ENCODE data around the gene EEF2K.
"Not testable (repeated sequence)": the region's sequence is repeated elsewhere in the genome, so short reads cannot be mapped to it uniquely, and the experiment has no call there.

The EEF2K gene

DNA sequence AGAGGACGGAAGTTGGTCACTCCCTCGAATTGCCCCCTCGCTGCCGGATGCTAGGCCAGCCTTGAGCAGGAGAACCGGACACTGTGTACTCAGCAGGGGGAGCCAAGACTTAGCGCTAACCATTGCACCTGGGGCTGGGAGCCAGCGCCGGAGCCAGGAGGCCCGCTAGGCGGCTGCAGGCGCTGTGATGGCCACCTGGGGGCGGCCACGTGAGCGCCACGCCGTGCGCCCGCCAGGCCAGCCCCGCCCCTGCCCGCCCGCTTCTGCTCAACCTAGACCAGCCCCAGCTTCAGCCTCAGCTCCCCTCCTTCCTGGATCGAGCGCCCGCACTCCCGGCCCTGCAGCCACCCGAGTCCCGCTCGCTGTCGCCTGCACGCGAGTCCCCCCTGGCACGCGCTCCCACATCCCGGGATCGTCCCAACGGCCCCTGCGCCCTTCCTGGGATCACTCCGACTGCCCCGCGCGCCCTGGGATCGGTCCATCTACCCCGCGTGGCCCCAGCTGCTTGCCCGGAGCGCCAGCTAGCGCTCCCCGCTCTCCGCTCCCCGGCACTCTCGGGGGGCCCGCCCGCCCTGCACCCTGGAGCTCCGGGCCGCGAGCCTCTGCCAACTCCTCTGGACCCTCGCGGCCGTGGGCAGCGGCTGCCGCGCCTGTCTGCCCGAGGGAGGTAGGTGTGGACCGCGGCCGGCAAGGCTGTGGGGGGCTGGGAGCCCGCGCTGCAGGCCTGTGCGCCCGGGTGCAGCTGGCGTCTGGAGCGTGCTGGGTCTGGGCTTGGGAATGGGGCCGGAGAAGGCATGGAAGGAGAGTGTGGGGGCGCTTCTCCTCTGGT is at the start of gene EEF2K:
EEF2K (plus strand) TSS at position 266 of the 829 bp plus-strand sequence. CDS start 19,452 bp downstream, outside the sequence.
- peak; percentile 80 to 86 for DNase-seq

DNA sequence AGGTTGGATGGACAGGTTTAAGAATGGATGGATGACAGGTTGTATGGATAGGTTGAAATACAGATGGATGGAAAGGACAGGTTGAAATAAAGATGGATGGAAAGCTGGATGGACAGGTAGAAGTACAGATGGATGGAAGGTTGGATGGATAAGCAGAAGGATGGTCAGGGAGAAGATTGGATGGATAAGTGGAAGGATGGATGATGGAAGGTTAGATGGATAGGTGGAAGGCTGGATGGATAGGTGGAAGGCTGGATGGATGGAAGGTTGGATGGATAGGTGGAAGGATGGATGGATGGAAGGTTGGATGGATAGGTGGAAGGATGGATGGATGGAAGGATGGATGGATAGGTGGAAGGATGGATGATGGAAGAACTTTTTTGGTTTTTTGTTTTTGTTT is 44.7 kb upstream of the EEF2K start:
- DNase-seq = no peak

DNA sequence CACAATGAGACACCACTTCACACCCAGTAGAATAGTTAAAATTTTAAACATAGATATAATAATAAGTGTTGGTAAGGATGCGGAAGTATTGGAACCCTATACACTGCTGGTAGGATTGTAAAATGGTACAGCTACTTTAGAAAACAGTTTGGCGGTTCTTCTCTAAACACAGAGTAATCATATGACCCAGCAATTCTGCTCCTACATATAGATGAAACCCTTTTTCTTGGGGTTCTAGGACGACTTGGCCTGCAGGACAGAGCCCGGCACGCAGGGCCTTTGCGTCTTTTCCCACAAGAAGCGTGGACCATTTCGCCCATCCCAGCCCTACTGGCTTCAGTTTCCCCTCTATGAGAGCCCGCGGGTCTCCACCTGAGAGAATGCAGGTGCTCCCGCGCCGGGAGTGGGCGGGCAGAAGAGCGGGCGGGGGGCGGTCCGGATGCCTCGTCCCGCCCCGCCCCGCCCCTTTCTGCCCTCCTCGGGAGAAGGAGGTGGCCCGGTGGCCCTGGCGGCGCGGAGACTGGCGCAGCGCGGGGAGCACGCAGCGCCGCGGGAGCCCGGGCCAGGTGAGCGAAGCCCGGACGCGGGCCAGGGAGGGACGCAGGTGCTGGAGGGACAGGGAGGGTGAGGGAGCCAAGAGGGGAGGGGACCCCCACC is 44.0 kb upstream of the EEF2K start, which contains the start of gene SDR42E2:
SDR42E2 (plus strand) TSS at position 508 of the 657 bp plus-strand sequence. CDS start 3,077 bp downstream, outside the sequence.
- DNase-seq = peak; percentile 23 to 54

DNA sequence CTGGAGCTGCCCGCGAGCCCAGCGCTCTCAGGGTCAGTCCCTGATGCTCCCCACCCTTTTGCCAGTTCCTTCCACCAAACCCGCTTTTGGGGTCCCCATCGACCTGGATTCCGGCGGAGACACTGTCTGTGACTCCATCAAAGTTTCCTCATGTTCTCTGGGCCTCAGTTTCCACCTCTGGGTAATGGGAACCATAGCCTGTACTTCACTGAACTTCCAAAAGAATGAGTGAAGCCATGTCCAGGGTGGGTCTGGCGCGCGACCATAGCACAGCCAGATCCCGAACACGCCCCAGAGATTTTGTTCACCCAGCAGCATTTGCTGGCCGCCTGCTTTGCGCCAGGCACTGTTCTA is 43.4 kb upstream of the EEF2K start:
- no peak for DNase-seq

DNA sequence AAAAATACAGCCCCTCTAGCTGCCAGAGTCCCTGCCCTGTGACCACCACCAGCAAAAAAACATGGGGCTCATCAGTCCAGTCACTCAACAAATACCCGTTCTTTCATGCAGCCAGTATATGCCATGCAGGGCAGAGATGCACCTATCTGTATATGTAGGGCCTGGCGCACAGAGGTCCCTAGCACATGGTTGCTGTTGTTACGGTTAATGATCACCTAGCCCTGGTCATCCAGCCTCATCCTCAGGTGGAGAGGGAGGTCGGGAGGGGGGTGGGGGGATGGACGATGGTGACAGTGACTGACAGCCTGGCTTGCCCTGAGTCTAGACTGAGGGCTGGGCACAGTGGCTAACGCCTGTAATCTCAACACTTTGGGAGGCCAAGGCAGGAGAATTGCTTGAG is 42.3 kb upstream of the EEF2K start:
- DNase-seq = no peak

DNA sequence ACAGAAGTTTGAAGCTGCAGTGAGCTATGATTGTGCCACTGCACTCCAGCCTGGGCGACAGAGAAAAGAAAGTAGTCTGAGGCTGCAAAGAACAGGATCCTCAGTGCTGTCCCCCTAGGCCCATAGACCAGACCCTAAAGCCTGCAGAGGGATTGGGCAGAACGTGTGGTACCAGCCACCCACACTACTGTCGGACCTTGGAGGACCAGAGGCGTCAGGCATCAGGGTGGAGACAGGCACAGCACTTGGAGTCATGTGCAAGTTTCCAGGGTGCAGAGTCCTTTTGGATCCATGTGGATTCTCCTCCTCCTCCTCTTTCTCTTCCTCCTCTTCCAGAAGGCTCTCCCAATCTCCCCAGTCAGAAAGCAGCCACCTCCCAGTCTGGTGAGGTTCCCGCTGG is 41.6 kb upstream of the EEF2K start:
- DNase-seq = no peak

DNA sequence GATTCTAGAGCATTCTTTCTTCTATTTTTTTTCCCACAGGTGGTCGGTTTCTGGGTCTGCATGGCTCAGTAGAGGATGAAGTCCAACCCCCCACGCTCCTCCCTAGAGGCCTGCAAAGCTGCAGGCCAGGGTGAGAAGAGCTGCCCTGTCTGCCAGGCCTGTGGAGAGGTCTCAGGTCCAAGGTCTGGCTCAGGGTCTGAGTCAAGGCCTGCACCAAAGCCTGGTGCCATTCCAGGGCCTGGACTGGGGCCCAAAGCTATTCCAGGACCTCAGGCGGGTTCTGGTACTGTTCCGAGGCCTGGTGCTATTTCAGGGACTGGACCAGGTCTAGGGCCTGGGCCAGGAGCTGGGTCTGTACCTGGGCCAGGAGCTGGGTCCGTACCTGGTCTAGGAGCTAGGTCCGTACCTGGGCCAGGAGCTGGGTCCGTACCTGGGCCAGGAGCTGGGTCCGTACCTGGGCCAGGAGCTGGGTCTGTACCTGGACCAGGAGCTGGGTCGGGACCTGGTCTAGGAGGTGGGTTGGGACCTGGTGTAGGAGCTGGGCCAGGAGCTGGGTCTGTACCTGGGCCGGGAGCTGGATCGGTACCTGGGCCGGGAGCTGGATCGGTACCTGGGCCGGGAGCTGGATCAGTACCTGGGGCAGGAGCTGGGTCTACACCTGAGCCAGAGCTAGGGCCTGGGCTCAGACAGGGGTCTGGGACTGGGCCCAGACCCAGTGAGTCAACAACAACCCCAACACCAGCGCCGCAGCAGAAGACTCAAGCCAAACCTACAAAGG is 40.4 kb upstream of the EEF2K start:
- DNase-seq = no peak

DNA sequence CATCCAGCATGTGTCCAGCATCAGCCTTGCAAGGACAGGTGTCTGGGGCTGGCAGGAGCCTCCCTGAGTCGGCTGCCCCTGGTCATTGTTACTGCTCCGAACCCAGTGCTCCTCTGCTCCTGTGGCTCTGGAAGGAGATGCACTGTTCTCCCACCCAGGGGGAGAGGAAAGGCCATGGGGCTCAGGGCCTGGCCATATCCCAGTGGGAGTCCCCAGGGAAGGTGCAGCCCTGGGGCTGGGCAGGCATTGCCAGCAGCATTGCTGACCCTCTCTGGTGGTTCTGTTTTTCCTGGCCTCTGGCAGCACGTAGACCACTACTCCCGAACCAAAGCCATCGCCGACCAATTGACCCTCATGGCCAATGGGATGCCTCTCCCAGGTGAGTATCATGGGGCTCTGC is 34.1 kb upstream of the EEF2K start:
- DNase-seq = no peak

DNA sequence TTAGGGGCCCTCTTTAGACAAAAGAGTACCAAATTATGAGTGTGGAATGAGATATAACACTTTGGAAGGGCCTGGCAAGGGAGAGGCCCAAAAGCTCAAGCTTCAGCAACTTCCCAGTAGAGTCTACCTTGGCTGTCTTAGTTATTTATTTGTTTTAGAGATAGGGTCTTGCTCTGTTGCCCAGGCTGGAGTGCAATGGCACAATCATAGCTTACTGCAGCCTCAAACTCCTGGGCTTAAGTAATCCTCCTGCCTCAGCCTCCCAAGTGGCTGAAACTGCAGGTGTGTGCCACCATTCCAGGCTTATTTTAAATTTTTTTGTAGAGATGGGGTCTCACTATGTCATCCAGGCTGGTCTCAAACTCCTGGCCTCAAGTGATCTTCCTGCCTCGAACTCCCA is 33.4 kb upstream of the EEF2K start:
- not testable (repeated sequence) for DNase-seq

DNA sequence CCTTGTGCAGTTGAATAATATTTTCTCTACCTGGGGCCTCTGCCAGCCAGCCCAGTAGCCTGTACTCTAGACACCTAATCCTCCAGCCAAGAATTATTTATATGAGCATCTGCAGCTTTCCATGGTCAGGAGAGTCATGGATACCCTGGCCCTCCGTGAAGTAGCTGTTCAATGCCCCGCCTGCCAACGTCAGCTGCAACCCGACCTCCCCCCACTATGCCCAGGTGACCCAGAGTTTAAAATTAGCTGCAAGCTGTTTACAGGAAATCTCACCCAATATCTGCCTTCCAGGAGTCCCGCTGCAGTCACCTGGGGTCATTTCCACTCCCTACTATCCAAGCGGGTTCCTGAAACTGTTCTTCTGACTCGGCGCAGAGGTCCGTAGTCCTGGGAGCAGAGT is 31.4 kb upstream of the EEF2K start:
- no peak for DNase-seq

DNA sequence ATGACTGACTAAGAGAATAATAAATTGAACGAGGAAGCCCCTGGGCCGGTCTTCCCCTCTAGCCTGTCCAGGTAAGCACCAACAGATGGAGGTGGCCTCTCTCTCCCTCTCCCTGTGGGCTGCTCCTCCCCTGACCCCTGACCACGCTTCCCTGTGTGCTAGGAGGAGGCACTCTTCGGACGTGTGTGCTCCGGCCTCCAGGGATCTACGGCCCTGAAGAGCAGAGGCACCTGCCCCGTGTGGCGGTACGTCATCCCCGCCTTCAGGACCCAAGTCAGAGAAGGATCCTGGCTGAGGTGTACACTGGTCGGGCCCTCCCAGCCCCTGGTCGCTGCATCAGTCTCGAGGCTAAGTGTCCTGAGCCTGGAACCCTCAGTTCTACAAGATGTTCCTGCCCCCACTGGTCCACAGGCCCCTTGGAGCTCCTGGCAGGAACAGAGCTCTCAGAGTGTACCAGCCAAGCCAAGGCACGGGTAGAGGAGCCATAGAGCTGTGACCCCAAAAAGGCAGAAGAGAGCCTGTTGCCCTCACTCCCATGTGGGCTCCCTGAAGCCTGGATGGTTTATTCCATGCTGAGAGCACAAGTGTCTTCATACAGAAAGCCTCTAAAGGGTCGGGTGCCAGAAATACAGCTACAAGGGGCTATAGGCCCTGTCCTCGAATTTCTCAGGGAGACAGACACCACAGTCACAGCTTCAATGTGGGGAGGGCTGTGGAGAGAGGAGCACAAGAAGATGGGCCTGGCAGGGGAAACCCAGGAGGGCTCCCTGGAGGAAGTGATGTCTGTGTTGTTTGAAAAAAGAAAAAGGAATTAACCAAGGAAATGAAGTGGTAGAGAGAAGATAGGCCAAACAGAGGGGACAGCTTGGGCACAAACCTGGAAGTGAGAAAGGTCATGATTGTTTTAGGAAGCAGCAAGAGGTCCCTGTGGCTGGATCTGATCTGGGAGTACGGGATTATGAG is 27.8 kb upstream of the EEF2K start:
- DNase-seq = no peak

DNA sequence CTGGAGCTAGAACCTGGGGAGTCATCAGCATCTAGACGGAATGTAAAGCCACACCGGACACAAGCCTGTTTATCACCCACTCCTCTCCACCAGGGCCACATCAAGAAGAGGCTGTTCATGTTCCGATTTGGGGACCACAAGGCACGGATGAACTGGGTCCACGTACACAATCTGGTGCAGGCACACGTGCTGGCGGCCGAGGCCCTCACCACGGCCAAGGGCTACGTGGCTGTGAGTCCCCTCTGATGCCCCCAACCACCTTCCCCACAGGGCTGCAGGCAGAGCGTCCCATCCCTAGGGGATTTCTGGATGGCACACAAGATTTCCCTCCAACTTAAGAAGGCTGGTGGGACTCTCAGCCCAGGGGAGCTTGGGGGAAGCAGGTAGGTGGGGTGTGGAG is 24.7 kb upstream of the EEF2K start:
- no peak for DNase-seq

DNA sequence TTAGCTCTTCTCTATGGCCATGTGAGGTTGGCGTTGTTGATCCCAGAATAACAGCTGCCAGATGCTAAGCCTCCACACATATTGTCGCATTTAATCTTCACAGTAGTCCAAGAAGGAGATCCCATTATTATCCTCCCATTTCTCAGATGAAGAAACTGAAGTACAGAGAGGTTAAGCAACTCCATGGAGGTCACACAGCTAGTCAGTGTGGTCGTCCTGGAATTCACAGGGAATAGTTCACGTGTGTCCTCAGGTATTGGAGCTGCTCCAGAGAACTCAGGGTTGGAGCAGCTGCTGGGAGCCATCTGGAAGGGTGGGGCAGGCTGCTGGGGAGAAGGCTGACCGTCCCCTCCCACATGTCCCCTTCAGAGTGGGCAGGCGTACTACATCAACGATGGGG is 24.2 kb upstream of the EEF2K start:
- no peak for DNase-seq

DNA sequence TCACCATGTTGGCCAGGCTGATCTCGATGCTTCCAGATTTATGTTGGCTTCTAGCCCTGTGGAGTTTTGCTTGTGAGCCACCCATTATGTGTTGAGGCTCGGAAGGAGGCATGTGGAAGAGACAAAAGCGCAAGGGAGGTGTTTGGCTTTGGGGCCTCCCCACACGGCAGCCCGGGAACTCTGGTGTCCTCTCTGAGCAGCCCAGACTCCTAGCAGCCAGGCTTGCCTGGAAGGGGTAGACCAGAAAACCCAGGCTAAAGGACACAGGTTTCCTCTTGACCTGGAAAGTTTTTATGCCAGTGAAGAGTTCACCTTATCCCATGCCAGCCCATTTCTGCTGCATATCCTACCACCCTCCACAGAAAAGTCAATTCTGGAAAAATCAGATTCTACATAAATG is 22.7 kb upstream of the EEF2K start:
- DNase-seq = no peak

DNA sequence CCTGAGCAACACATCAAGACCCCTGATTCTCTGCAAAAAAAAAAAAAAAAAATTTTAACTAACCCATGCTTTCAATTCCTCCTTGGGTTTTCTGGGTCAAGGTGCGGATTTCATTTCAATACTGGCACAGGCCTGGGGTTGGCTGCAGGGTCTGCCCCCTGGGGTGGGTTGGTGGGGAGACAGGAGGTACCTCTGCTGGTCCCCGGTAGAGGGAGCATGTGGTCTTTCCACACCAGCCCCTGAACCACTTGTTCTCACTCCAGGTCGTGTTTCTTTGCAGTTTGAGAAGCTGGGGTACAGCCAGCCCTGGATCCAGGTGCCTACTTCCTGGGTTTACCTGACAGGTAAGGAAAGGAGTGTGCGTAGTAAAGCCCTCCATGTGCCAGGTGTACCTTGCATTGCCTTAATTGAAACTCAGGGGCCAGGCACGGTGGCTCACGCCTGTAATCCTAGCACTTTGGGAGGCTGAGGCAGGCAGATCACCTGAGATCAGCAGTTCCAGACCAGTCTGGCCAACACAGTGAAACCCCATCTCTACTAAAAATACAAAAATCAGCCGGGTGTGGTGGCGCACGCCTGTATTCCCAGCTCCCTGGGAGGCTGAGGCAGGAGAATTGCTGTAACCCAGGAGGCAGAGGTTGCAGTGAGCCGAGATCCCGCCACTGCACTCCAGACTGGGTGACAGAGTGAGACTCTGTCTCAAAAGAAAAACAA is 22.0 kb upstream of the EEF2K start:
- DNase-seq = peak; percentile 13 to 21

DNA sequence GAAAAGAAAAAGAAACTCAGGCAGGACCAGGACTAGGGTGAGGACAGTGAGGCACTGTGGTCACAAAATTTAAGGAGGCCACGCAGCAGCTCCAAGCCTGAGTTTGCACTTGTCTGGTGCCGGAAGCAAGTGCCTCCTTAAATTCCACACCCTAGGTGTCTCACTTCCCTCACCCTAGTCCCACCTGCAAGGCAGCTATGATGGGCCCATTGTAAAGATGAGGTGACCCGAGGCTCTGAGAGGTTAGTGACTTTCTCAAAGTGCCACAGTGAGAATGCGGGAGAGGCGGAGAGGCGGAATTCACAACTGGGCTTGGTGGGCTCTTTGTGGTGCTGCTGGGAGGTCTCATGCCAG is 21.5 kb upstream of the EEF2K start:
- no peak for DNase-seq

DNA sequence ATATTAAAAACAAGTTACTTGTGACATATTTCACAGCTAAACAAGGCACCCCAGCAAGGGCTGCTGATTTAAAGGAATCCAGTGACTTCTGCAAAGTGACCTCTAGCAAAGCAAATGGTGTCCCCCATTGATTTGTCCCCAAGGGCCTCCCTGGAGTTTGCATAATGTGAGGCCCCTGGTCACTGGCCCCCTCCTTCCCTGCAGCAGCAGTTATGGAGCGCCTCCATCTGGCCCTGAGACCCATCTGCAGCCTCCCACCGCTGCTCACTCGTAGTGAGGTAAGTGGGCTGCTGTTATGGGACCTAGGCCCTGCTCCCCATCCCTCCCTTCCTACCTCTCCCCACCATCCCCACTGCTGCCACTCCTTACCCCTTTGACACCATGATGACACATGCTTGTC is 19.6 kb upstream of the EEF2K start:
- no peak for DNase-seq

DNA sequence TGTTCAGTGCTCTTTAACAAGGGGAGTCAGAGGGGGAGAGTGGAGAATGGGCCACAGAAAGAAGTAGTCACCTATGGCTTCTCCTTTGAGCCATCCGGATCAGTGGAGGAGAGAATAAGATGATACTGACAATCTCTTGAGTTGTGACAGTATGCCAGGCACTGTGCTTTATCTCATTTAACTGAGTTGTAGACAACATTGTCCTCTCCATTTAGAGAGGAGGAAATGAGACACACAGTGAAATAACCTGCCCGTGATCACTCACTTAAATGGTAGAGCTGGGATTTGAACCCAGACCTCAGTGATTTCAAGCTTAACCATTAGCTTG is 17.8 kb upstream of the EEF2K start:
- DNase-seq = no peak

DNA sequence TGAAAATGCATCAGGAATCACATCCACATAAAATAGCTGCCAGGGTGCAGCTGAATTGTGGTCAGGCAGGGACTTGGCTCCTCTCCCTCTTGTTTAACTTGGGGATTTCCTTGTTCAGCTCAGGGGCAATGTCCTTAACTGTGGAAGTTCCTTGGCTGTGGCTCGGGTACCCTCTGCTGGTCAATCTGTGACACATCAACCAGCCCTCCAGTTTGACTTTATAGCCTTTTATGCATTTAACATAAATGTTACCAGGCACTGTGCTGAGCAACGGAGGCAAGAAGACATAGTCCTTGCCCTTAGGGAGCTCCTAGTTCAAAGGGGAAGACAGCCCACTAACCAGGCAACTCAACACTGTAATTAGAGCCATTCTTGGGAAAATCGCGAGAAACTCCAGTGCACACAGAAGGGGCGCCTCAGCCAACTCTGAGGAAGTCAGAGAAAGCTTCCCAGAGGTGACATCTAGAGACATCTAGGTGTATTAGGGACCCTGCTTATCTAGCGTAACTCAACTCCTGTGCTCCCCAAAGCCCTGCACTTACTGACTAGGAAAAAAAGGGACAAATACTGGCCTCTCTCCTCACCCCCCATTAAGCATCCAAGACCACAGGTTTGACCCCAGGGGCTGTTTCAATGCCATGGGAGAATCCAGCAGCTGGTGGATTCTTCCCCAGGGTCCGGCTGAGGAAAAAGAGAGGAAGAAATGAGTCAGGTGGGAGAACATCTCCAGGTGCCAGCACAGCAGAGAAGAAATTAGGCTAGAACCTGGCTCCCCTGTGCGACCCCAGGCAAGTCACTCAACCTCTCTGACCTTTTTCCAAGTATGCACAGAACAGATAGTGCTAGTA is 17.3 kb upstream of the EEF2K start:
- DNase-seq = peak; percentile 79 to 84

DNA sequence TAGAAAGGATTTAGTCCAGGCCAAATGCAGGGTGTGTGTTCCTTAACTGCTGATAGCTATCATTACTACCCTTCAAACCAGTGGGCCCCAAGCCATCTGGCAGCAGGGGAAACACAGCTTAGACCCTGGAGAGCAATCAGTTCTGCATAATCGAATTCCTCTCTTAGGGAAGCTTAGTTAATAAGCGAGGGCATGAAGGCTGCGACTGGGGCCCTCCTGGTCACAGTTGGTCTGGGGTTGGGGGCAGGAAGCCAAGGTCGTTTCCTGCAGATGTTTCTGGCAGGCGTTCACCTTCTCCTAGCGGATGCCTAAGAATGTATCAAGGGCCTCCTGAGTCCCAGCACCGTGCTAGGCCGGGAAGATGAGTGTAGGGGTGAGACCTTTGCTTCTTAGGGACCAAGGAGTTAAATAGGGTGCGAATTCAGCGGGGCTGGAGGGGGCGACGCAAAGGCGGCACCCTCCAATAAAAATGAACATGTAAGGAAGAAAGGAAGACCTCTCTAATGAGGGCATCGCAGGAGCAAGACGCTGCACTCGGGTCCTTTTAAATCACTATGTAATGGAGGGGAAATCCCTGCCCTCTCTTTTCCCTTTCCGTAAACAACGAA is 16.5 kb upstream of the EEF2K start:
- no peak for DNase-seq

Data from CD4-positive, alpha-beta T cell treated with Interferon alpha-2 for 1 hour (primary cell).